Vagina (tissue), 2 donors: ENCODE measurements around the gene CAPZA3. TPM values are rescaled to one million over a fixed set of nuclear protein-coding genes. Genes with fewer than 3 reads are reported as not detected.
"Not testable (repeated sequence)": the region's sequence is repeated elsewhere in the genome, so short reads cannot be mapped to it uniquely, and the experiment has no call there.

Experiments
- DNase-seq, 2 donors: peaks; one replicate each; pipeline ENCODE4 v3.0.0-alpha.2; 2017; ENCODE audit errors: extremely low spot score in 2 of 2
- H3K27ac ChIP-seq: fragments of 200-600 bp; sonication (generic); one replicate; pipeline ENCODE4 v1.5.1; 2019
- H3K27me3 ChIP-seq: fragments of 200-600 bp; sonication (generic); one replicate; pipeline ENCODE4 v1.5.1; 2019
- H3K36me3 ChIP-seq, 2 donors: fragments of 200-600 bp; sonication (generic); one replicate each; pipeline ENCODE4 v1.5.1; 2017 to 2019
- H3K4me1 ChIP-seq: fragments of 200-600 bp; sonication (generic); one replicate; pipeline ENCODE4 v1.5.1; 2019
- H3K4me3 ChIP-seq, 2 donors: fragments of 200-600 bp; sonication (generic); 1 replicate in 1 of 2; 2 replicates in 1 of 2; pipeline ENCODE4 v1.5.1; 2016 to 2019
- H3K9me3 ChIP-seq: fragments of 200-600 bp; sonication (generic); one replicate; pipeline ENCODE4 v1.5.1; 2019
- CTCF ChIP-seq, 3 experiments: fragments of 450-650 bp in 2 of 3; fragments of 200-600 bp in 1 of 3; sonication (generic) in 1 of 3; IDR thresholded peaks; one replicate each; pipeline ENCODE4 v1.5.1; 2017 to 2019; ENCODE audit warnings: antibody characterized with exemption in 3 of 3, mild to moderate bottlenecking in 2 of 3, moderate library complexity in 2 of 3
- POLR2A ChIP-seq, 2 donors: fragments of 450-650 bp; IDR thresholded peaks; one replicate each; pipeline ENCODE4 v1.6.1; 2017; ENCODE audit warnings: antibody characterized with exemption in 2 of 2, mild to moderate bottlenecking in 2 of 2, moderate library complexity in 2 of 2
- POLR2AphosphoS5 ChIP-seq, 2 donors: sonication (generic); formaldehyde crosslinking; IDR thresholded peaks; one replicate each; pipeline ENCODE4 v1.9.0; 2017; ENCODE audit warnings: antibody characterized with exemption in 2 of 2, mild to moderate bottlenecking in 2 of 2, low read depth in 1 of 2; ENCODE audit not compliant: insufficient read depth in 1 of 2
- intact Hi-C: fragments of 100-400 bp; cut with DNase I; formaldehyde crosslinking; loops from one replicate; pipeline ENCODE4 v1.15.1; 2023
- total RNA-seq: library from RNA; depleted of rRNA; stranded (reverse); fragments of >200 nt; gene quantifications from one replicate; pipeline ENCODE4 v1.2.3, GENCODE V29; 2016

CAPZA3 gene
- total RNA-seq = not detected

- H3K4me1 ChIP-seq = no peaks in the 10 kb centered on the region
- H3K27me3 ChIP-seq = no peaks in the 10 kb centered on the region
- peaks cover 4% of the 10 kb centered on the region for H3K9me3 ChIP-seq
- intact Hi-C loops = no loop called here
- H3K4me3 ChIP-seq = no peak within 1 kb of the TSS
- no peak within 1 kb of the TSS for H3K27ac ChIP-seq
- H3K36me3 ChIP-seq = no peaks in the 10 kb centered on the region
- DNase-seq = no peak
- TF ChIP-seq POLR2A (IDR thresholded peaks at IDR 0.05) = no peak
- TF ChIP-seq POLR2AphosphoS5 (IDR thresholded peaks at IDR 0.05; ENCODE audit: insufficient read depth in 1 of 2, low read depth in 1 of 2) = no peak
These were observed at the start of gene CAPZA3, which contains the start of gene PLCZ1 for GRCh38 chr12:18737819-18738218. TSS of gene CAPZA3 (plus strand) at chr12:18738119. CDS start at chr12:18738269, 150 bp downstream. TSS of gene PLCZ1 (minus strand) at chr12:18738012. CDS start at chr12:18737371, 641 bp downstream.

GRCh38 chr12:18689771-18690170 is 48.1 kb upstream of the CAPZA3 start:
- Histone ChIP-seq H3K27ac (no peak overlapping the region), H3K4me3 (no peak overlapping the region), H3K9me3 (no peaks in the 10 kb centered on the region), H3K36me3 (no peaks in the 10 kb centered on the region), H3K27me3 (no peaks in the 10 kb centered on the region), H3K4me1 (no peaks in the 10 kb centered on the region)
- intact Hi-C loops = no loop called here
- no peak for DNase-seq
- no peak for TF ChIP-seq POLR2A (IDR thresholded peaks at IDR 0.05)
- TF ChIP-seq POLR2AphosphoS5 (IDR thresholded peaks at IDR 0.05; ENCODE audit: insufficient read depth in 1 of 2, low read depth in 1 of 2) = no peak
- TF ChIP-seq CTCF (IDR thresholded peaks at IDR 0.05) = no peak

- Histone ChIP-seq H3K4me3 (no peak overlapping the region), H3K4me1 (no peaks in the 10 kb centered on the region), H3K36me3 (no peaks in the 10 kb centered on the region), H3K27ac (no peak overlapping the region), H3K27me3 (no peaks in the 10 kb centered on the region), H3K9me3 (no peaks in the 10 kb centered on the region)
- TF ChIP-seq POLR2AphosphoS5 (IDR thresholded peaks at IDR 0.05; ENCODE audit: insufficient read depth in 1 of 2, low read depth in 1 of 2) (no peak), POLR2A (IDR thresholded peaks at IDR 0.05) (no peak), CTCF (IDR thresholded peaks at IDR 0.05) (no peak)
- DNase-seq = no peak
- intact Hi-C loops = no loop called here
These were observed 47.3 kb upstream of the CAPZA3 start for GRCh38 chr12:18690653-18691052.

GRCh38 chr12:18693986-18694385 is 43.9 kb upstream of the CAPZA3 start:
- not testable (repeated sequence) for H3K36me3 ChIP-seq, H3K9me3 ChIP-seq

GRCh38 chr12:18696971-18697602 is 40.8 kb upstream of the CAPZA3 start:
- Histone ChIP-seq H3K4me3 (no peak overlapping the region), H3K9me3 (no peaks in the 10 kb centered on the region), H3K4me1 (no peaks in the 10 kb centered on the region), H3K36me3 (no peaks in the 10 kb centered on the region), H3K27ac (no peak overlapping the region), H3K27me3 (no peaks in the 10 kb centered on the region)
- intact Hi-C loops = no loop called here
- no peak for DNase-seq
- no peak for TF ChIP-seq POLR2AphosphoS5 (IDR thresholded peaks at IDR 0.05; ENCODE audit: insufficient read depth in 1 of 2, low read depth in 1 of 2)
- TF ChIP-seq POLR2A (IDR thresholded peaks at IDR 0.05) = no peak
- no peak for TF ChIP-seq CTCF (IDR thresholded peaks at IDR 0.05)

More at GRCh38 chr12:18693986-18694385, 43.9 kb upstream of the CAPZA3 start:
- H3K27me3 ChIP-seq, H3K27ac ChIP-seq, intact Hi-C loops, H3K4me3 ChIP-seq, DNase-seq, H3K4me1 ChIP-seq: not testable (repeated sequence)

- Histone ChIP-seq H3K9me3 (no peaks in the 10 kb centered on the region), H3K4me3 (no peak overlapping the region), H3K27ac (no peak overlapping the region), H3K4me1 (no peaks in the 10 kb centered on the region), H3K27me3 (no peaks in the 10 kb centered on the region), H3K36me3 (no peaks in the 10 kb centered on the region)
- intact Hi-C loops = no loop called here
- TF ChIP-seq CTCF (IDR thresholded peaks at IDR 0.05) (no peak), POLR2AphosphoS5 (IDR thresholded peaks at IDR 0.05; ENCODE audit: insufficient read depth in 1 of 2, low read depth in 1 of 2) (no peak), POLR2A (IDR thresholded peaks at IDR 0.05) (no peak)
- no peak for DNase-seq
These were observed 37.6 kb upstream of the CAPZA3 start for GRCh38 chr12:18700271-18700670.
